Astrocyte of the cerebellum (primary cell): ENCODE data around the gene SLX4IP.
A peak's percentile ranks its signal among the peaks of the same experiment; 100 is the strongest.

Experiments
- DNase-seq: peaks from one replicate; pipeline ENCODE4 v3.0.0-alpha.2; 2011; ENCODE audit warnings: low read depth
- H3K4me3 ChIP-seq: 2 replicates; pipeline ENCODE4 v1.5.1; 2011; ENCODE audit warnings: mild to moderate bottlenecking, low read depth, low read length, moderate library complexity
- in situ Hi-C: cut with HindIII; loops from 2 replicates; pipeline ENCODE4 v1.10.0; 2017; ENCODE audit warnings: low sequenced_read_pairs
- TF ChIP-seq, protein P1 (sequence below): IDR thresholded peaks from 2 replicates; pipeline ENCODE4 v1.5.1; 2012; ENCODE audit warnings: low read length, low read depth, moderate library complexity, mild to moderate bottlenecking; ENCODE audit errors: missing control alignments

Gene SLX4IP

DNA sequence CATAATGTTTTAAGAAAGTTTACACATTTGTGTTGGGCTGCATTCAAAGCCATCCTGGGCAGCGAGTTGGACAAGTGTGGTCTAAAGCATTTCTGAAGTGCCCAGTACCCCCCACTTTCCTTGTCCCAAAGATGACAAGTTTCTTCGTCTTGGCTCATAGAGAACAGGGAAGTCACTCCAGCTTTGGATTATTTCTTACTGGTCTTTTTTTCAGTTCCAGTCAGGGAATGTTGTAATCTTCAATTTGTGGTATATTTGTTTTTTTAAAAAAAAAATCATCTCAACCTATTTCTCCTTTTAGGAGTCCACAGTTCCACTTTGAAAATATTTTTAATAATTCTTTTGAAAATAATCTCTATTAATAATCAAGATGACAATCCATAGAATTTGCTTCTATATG, 34.0 kb downstream of the SLX4IP start:
- in situ Hi-C loops = no loop called here
- DNase-seq = no peak
- TF ChIP-seq, protein P1, sequence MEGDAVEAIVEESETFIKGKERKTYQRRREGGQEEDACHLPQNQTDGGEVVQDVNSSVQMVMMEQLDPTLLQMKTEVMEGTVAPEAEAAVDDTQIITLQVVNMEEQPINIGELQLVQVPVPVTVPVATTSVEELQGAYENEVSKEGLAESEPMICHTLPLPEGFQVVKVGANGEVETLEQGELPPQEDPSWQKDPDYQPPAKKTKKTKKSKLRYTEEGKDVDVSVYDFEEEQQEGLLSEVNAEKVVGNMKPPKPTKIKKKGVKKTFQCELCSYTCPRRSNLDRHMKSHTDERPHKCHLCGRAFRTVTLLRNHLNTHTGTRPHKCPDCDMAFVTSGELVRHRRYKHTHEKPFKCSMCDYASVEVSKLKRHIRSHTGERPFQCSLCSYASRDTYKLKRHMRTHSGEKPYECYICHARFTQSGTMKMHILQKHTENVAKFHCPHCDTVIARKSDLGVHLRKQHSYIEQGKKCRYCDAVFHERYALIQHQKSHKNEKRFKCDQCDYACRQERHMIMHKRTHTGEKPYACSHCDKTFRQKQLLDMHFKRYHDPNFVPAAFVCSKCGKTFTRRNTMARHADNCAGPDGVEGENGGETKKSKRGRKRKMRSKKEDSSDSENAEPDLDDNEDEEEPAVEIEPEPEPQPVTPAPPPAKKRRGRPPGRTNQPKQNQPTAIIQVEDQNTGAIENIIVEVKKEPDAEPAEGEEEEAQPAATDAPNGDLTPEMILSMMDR = no peak
- no peak overlapping the region for H3K4me3 ChIP-seq

GRCh38 chr20:10469599-10469998, 34.5 kb downstream of the SLX4IP start:
- no peak overlapping the region for H3K4me3 ChIP-seq
- TF ChIP-seq, protein P1 = peak; percentile 65
- peak; percentile 86 for DNase-seq
- in situ Hi-C loops = no loop called here

DNA sequence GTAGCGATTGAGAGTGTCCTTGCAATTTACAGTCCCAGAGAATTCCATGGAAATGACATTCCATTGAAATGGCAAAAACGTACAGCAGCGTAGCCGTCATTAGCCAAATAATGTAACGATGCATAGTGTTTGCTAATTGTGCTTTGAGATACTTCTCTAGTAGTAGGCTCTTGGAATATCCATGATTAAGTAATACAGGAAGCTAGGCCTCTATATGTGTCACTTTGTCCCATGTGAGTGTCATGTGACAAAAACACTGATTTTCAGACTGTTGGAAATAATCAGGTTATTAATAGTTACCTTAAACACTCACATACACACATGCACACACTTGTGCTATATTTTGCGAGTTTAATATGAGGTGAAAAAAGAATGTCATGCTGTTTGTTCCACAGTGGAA, 35.2 kb downstream of the SLX4IP start:
- in situ Hi-C loops = no loop called here
- no peak for DNase-seq
- H3K4me3 ChIP-seq = no peak overlapping the region
- TF ChIP-seq, protein P1 = no peak

DNA sequence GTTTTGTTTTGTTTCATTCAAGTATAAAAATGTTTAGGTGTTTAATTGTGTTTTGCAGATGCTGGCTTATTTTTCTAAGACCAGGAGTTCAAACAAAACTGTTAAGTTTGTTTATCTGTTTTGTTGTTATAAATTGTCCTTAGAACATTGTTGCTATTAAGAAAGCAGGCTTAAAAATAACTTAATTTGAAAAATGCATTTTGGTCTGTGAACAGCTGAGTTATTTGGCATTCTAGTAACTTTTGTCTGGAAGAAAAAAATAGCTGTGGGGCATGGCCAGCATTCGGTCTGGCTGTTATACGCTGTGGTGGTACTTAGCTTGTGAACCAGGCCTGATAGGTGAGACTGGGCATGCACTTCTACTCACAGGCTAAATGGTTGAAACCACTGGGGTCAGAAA, 37.8 kb downstream of the SLX4IP start:
- no peak for DNase-seq
- no peak overlapping the region for H3K4me3 ChIP-seq
- TF ChIP-seq, protein P1 = no peak
- in situ Hi-C loops = no loop called here

GRCh38 chr20:10474606-10475184, 39.6 kb downstream of the SLX4IP start:
- DNase-seq = no peak
- TF ChIP-seq, protein P1 = no peak
- in situ Hi-C loops = no loop called here
- no peak overlapping the region for H3K4me3 ChIP-seq

DNA sequence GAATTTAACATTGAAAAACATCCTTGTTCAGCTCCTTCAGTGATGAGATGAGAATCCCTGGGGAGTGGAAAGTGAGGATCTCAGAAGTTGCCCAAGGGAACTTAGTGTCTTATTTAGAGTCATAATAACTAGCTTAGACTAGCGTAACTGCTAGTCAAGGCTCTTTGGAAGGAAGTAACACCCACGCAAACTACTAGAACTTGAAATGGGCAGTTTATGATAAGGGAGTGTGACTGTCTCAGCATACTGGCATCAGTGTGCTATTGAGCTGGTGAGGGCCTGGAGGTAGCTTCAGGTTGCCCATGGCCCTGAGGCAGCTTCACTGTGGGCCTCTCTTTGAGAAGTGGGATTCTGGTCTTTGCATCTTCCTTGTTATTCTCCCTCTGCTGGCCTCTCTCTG, 40.1 kb downstream of the SLX4IP start:
- in situ Hi-C loops = no loop called here
- no peak overlapping the region for H3K4me3 ChIP-seq
- no peak for DNase-seq
- TF ChIP-seq, protein P1 = no peak
